IPS-NIHi11 (cell line): ENCODE data around the gene PHF12.
"Not testable (repeated sequence)": the region's sequence is repeated elsewhere in the genome, so short reads cannot be mapped to it uniquely, and the experiment has no call there.

Source experiments
- DNase-seq: peaks from one replicate; pipeline ENCODE4 v3.0.0; 2012; ENCODE audit warnings: mixed read lengths, low spot score

Gene PHF12

GRCh38 chr17:28882154-28882895 lies 69.0 kb downstream of the PHF12 start:
- no peak for DNase-seq

- no peak for DNase-seq
These were observed 69.7 kb downstream of the PHF12 start for GRCh38 chr17:28881533-28882056.

- no peak for DNase-seq
These were observed 70.8 kb downstream of the PHF12 start for GRCh38 chr17:28880572-28880945.

- DNase-seq: no peak
These were observed 71.3 kb downstream of the PHF12 start for GRCh38 chr17:28879886-28880571.

GRCh38 chr17:28878981-28879380 lies 72.3 kb downstream of the PHF12 start:
- DNase-seq: peak; percentile 93

GRCh38 chr17:28878158-28878910 lies 73.0 kb downstream of the PHF12 start:
- DNase-seq: no peak

GRCh38 chr17:28877150-28877711 lies 74.1 kb downstream of the PHF12 start:
- not testable (repeated sequence) for DNase-seq

- DNase-seq: no peak
These were observed 75.3 kb downstream of the PHF12 start for GRCh38 chr17:28875848-28876550.

- DNase-seq: no peak
These were observed 76.6 kb downstream of the PHF12 start for GRCh38 chr17:28874750-28875149.

GRCh38 chr17:28873839-28874238 lies 77.5 kb downstream of the PHF12 start:
- no peak for DNase-seq

- DNase-seq: no peak
These were observed 80.2 kb downstream of the PHF12 start for GRCh38 chr17:28871056-28871579.

GRCh38 chr17:28867276-28867675 lies 84.0 kb downstream of the PHF12 start:
- DNase-seq: no peak

GRCh38 chr17:28865946-28866752 lies 85.2 kb downstream of the PHF12 start:
- DNase-seq: no peak

- no peak for DNase-seq
These were observed 86.1 kb downstream of the PHF12 start for GRCh38 chr17:28864991-28865849.

GRCh38 chr17:28863953-28864352 lies 87.4 kb downstream of the PHF12 start:
- DNase-seq: no peak

- DNase-seq: no peak
These were observed 88.8 kb downstream of the PHF12 start for GRCh38 chr17:28862561-28862960.

- DNase-seq: peak; percentile 51
These were observed 89.7 kb downstream of the PHF12 start for GRCh38 chr17:28861393-28862203.

GRCh38 chr17:28860363-28860808 lies 90.9 kb downstream of the PHF12 start:
- no peak for DNase-seq
